Stimulated activated CD4-positive, alpha-beta T cell treated with anti-CD3 and anti-CD28 coated beads, Interleukin-1b, Interleukin-23, amount 100 ng/mL, for 24 hours (primary cell): ENCODE data around the gene SDS.

Experiments
- DNase-seq, 4 experiments: peaks; one replicate each; pipeline ENCODE4 v3.0.0-alpha.2; 2020; ENCODE audit warnings: low read depth in 4 of 4, low spot score in 1 of 4

The SDS gene

GRCh38 chr12:113425960-113426453 is 22.3 kb upstream of the SDS start:
- no peak for DNase-seq

- peak in 3 of 4 experiments; percentile 28 to 49 (median 28) for DNase-seq
Measured at GRCh38 chr12:113424915-113425823, 21.5 kb upstream of the SDS start.

DNA sequence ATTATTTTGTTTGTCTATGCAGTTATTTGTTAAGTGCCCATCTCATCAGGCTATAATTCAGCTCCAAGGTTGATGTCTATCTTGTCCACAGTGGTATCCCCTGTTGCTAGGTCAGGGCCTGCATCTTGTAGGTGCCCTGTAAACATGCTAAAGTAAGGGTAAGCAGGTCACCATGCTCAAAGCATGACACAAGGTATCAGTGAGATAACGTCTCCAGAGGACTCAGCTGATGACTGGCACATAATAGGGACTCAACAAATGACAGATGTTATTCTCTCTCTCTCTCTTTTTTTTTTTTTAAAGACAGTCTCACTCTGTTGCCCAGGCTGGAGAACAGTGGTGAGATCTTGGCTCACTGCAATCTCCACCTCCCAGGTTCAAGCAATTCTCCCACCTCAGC is 20.8 kb upstream of the SDS start:
- DNase-seq = no peak

DNA sequence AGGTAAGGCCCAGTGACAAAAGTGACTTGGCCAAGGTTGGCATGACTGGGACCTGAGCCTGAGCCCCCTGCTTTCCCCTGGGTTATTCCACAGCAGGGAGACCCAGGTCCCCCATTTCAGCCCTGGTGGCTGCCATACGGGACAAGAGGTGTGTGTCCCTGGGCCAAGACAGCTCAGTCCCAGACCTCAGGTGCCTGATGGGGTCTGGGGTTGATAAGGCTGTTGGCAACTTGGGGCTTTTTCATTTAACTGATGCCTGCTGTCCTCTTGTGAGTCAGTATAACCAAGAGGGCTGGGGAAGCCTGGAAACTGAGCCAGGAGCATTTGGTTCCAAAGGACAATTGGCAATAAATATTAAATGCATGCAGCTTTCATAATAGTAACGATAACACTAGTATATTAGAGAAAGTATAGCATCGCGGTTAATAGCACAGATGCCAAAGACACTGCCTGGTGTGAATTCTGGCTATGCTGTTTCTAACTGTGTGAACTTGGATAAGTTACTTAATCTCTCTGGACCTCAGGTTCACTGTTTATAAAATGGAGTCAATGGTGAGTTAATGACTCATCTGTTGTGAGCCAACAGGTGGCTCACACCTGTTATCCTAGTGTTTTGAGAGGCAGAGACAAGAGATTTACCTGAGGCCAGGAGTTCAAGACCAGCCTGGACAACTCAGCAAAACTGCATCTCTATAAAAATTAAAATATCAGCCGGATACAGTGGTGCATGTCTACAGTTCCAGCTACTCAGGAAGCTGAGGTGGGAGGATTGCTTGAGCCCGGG is 19.4 kb upstream of the SDS start:
- no peak for DNase-seq

DNA sequence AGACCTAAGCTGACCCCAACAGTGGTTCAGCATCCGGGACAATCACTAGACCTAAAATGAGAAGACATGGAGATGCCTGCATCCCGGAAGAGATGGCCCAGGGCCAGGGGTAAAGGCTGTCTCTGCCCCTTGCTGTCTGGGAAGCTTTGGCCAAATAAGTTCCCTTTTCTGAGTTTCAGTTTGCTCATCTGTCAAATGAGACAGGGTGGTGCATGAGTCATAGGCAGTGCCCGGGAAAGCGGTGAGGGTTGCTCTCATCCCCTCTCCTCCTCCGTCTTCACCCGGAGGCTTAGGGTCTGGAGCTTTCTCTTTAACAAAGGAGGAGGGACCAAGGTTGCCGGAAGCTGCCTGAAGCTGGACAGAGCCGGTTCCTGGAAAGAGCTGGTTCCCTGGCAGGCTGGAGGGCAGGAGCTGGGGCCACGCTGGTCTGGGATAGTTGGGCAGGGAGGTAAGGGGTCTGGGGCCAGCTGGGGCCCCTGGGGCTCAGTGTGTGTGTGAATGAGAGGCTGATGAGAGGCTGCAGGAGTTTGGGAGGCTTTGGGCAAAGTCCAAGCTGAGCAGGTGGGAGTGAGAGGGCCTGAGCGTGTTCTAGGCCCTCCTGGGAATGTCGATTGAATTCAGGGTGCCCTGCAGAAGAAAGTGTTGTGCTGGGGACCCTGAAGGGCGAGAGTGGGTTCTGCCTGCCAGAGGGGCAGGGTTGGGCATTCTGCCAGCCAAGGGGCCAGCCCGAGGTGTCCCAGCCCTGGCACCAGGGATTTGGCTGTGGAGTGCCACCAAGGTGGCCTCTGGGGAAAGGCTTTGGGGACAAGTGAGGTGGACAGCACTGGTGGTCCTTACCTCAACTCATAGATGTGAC is 18.6 kb upstream of the SDS start, which contains the start of gene SDSL:
SDSL (plus strand) TSS at position 351 of the 856 bp plus-strand sequence. CDS start 5,603 bp downstream, outside the sequence.
- DNase-seq = peak in 1 of 4 experiments; percentile 12

- no peak for DNase-seq
Measured at GRCh38 chr12:113420996-113421595, 17.4 kb upstream of the SDS start.

GRCh38 chr12:113418213-113418879 is 14.7 kb upstream of the SDS start:
- no peak for DNase-seq

GRCh38 chr12:113416091-113416754 is 12.5 kb upstream of the SDS start:
- DNase-seq = no peak

DNA sequence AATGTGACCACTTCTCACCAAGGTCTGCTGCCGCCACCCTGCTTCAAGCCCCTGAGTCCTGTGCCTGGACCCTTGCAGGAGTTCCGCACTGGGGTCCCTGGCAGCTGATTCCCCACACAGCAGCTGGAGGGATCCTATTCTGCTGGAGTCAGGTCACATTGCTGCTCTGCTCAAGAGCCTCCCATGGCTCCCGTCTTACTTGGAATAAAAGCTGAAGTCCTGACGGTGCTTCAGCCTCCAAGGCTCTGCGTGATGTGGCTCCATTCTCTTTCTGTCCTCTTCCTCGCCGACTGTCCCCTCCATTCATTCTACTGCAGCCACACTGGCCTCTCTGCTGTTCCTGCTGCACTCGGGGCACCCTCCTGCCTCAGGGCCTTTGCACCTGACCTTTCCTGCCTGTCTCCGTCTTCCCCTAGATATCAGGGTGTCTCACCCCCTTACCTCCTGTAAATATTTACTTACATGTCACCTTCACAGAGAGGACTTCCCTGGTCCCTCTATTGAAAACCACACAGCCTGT is 10.9 kb upstream of the SDS start:
- DNase-seq = no peak

DNA sequence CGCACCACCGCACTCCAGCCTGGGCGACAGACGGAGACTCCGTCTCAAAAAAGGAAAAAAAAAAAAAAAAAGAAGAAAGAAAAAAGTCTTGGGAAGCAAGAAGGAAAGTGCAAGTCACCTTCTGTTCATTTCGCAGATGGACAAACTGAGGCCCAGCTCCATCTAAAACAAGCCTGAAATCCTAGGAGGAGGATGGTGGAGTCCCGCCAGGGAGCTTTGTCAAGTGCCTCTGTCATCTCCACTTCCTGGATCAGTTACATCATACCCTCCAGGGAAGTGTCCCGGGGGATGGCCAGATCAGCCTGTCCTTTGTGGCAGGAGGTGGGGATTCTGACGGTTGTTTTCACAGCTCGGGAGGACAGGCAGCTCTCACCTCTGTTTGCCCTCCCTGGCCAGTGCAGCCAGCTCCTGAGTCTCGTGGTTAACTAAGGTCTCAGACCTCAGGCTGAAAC is 9.8 kb upstream of the SDS start:
- no peak for DNase-seq

DNA sequence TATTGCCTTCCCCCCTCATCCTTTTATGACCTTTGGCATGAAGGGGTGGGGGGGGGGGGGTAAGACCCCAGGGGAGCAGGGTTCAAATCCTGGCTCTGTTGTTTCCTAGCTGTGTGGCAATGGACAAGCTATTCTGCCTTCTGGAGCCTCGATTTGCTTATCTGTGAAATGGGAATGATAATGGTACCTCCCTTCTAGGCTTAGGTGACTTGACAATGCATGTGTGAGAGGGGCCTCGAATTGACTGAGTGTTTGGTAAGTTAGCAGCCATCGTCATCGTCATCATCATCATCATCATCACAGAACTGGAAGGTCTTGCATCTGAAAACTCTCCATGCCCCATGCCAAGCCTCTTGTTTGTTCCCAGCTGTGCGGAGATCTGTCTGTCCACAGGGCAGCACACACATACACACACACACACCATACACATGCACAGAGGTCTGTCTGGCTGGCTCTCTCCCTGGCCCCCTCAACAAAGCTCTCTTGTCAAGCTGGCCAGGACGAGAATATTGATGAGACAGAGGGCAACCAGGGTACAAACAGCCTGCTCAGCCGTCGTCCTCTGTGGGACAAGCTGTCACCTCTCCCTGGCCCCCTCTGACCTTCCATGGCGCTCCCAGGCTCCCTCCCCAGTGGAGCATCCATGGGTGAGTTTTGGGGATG is 5.9 kb upstream of the SDS start:
- DNase-seq = no peak

DNA sequence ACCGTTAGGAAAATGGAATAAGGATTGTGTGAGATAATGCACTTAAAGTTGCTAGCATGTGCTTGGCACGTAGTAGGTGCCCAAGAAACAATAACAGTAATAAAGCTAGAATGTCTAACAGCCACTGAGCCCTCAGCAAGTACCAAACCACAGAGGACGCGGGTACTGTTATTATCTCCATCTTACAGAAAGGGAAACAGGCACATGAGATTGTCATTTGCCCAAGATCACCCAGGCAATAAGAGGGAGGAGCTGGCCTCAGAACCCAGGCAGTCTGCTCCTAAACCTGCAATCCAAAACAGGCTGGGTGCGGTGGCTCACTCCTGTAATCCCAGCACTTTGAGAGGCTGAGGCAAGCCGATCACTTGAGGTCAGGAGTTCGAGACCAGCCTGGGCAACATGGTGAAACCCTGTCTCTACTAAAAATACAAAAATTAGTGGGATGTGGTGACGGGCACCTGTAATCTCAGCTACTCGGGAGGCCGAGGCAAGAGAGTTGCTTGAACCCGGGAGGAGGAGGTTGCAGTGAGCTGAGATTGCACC is 5.1 kb upstream of the SDS start:
- no peak for DNase-seq

DNA sequence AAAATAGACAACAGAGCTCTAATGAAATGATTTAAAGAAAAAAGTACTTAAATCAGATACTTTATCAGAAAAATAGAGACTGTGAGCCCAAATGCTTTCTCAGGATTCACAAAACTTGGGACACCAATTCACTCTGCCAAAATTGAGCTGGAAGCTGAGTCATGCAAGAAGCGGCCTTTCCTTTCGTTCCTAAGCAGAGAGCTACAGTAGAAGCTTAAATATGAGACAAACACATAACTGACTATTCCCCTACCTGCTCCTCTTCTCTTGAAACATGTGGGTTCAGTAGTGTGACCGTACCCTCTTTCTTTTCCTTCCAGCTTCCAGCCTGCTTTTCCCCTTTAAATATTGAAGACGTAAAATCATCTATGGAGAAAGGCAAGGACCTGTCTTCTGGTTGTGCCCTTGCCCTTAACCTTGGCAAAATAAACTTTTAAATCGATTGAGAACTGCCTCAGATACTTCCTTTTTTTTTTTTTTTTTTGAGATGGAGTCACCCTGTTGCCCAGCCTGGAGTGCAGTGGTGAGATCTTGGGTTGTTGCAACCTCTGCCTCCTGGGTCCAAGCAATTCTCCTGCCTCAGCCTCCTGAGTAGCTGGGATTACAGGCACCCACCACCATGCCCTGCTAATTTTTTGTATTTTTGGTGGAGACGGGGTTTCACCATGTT is 4.4 kb upstream of the SDS start:
- no peak for DNase-seq

GRCh38 chr12:113405694-113406093 is 2.0 kb upstream of the SDS start:
- DNase-seq = no peak

- DNase-seq = no peak
Measured at GRCh38 chr12:113402586-113403260, 964 bp downstream of the SDS start.

- no peak for DNase-seq
Measured at GRCh38 chr12:113401066-113402000, 2.4 kb downstream of the SDS start.
